Fibroblast of villous mesenchyme (primary cell): ENCODE measurements around the gene EXD1. TPM values are rescaled to one million over a fixed set of nuclear protein-coding genes. Genes with fewer than 3 reads are reported as not detected.
"Not testable (repeated sequence)": the region's sequence is repeated elsewhere in the genome, so short reads cannot be mapped to it uniquely, and the experiment has no call there.

Source experiments
- DNase-seq: peaks from one replicate; pipeline ENCODE4 v3.0.0-alpha.2; 2010; ENCODE audit warnings: low read depth
- H3K4me3 ChIP-seq: 2 replicates; pipeline ENCODE4 v1.5.1; 2011; ENCODE audit warnings: low read depth, mild to moderate bottlenecking, low read length
- total RNA-seq: library from RNA; depleted of rRNA; stranded (reverse); fragments of >200 nt; gene quantifications from 2 replicates; pipeline ENCODE4 v1.2.3, GENCODE V29; 2012
- TF ChIP-seq, protein P1 (sequence below): IDR thresholded peaks from 2 replicates; pipeline ENCODE4 v1.5.1; 2012; ENCODE audit warnings: low read depth, mild to moderate bottlenecking, low read length; ENCODE audit not compliant: insufficient read depth

EXD1 gene
- total RNA-seq, 1 donor = under 0.01 TPM

DNA sequence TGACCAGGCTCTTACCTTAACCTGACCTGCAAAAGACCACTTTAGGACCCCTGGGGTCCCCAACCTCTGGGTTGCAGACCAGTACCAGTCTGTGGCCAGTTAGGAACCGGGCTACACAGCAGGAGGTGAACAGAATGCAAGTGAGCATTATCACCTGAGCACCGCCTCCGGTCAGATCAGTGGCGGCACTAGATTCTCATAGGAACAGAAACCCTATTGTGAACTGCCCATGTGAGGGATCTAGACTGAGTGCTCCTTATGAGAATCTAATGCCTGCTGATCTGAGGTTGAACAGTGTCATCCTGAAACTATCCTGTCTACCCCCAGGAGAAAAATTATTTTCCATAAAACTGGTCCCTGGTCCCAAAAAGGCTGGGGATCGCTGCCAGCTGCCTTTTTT is 20.9 kb upstream of the EXD1 start:
- TF ChIP-seq, protein P1, sequence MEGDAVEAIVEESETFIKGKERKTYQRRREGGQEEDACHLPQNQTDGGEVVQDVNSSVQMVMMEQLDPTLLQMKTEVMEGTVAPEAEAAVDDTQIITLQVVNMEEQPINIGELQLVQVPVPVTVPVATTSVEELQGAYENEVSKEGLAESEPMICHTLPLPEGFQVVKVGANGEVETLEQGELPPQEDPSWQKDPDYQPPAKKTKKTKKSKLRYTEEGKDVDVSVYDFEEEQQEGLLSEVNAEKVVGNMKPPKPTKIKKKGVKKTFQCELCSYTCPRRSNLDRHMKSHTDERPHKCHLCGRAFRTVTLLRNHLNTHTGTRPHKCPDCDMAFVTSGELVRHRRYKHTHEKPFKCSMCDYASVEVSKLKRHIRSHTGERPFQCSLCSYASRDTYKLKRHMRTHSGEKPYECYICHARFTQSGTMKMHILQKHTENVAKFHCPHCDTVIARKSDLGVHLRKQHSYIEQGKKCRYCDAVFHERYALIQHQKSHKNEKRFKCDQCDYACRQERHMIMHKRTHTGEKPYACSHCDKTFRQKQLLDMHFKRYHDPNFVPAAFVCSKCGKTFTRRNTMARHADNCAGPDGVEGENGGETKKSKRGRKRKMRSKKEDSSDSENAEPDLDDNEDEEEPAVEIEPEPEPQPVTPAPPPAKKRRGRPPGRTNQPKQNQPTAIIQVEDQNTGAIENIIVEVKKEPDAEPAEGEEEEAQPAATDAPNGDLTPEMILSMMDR = no peak
- DNase-seq = no peak
- no peak overlapping the region for H3K4me3 ChIP-seq

DNA sequence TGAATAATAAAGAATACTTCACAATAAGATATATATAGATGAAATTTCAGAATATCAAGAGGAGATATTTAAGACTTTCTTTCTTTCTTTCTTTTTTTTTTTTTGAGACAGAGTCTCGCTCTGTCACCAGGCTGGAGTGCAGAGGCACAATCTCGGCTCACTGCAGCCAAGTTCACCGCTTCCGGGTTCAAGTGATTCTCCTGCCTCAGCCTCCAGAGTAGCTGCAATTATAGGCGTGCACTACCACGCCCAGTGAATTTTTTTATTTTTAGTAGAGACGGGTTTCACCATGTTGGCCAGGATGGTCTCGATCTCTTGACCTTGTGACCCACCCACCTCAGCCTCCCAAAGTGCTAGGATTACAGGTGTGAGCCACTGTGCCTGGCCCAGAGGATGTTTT is 20.2 kb upstream of the EXD1 start:
- H3K4me3 ChIP-seq, DNase-seq: not testable (repeated sequence)

DNA sequence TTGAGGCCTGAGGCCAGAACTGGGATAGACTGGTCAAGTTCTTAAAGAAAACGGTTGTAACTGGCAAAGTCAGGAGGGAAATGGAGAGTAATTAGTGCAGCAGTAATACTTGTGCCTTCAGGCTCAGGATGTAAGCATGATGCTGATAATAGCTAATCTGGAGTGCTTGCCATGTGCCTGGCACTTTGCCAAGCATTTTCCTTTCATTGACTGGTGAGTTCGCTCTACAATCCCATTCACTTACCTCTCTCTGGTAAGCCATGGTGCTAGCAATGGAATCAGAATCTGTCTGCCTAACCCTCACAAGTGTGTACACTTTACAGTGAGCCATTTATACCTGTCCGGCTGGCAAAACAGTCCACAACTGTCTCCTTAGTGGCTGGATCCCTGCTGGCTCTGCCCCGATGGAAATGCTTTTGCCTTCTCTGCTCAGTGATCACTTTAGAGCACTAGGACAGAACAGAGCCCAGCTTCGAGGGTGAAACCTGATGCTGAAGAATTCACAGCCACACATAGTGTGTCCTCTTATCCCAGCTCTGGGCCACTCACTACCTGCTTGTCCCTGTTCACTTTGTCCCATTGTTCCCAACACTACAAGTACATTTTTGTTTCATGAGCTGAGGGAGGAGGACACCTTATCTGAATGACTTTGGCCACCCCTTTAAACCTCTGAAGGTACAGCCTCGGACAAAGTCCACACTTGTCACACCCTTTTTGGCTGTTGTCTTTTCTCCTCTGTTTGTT is 10.8 kb upstream of the EXD1 start:
- no peak for DNase-seq
- TF ChIP-seq, protein P1 = no peak
- H3K4me3 ChIP-seq = no peak overlapping the region

DNA sequence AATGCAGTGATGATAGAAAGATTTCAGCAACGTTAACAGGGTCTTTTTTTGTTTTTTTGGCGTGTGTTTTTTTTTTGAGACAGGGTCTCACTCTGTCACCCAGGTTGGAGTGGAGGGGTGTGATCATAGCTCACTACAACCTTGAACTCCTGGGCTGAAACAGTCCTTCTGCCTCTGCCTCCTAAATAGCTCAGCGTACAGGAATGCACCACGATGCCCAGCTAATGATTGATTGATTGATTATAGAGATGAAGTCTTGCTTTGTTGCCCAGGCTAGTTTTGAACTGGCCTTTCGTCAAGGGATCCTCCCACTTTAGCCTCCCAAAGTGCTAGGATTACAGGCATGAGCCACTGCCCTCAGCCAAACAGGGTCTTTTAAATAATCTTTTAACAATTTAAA is 7.5 kb upstream of the EXD1 start:
- no peak for DNase-seq
- TF ChIP-seq, protein P1 = no peak
- H3K4me3 ChIP-seq = no peak overlapping the region

DNA sequence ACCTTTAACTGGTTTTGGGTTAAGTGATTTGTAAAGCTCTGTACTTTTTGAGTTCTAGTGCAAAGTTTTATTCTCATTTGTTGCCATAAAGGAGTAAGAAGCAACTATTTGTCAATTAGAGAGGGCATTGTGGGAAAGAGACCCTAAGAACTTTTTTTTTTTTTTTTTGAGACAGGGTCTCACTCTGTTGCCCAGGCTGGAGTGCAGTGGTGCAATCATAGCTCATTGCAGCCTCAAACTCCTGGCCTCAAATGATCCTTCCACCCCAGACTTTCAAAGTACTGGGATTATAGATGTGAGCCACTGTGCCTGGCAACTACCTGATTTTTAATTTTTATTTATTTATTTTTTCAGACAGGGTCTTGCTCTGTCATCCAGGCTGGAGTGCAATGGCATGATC is 5.4 kb upstream of the EXD1 start:
- TF ChIP-seq, protein P1 = no peak
- H3K4me3 ChIP-seq = no peak overlapping the region
- DNase-seq = no peak

DNA sequence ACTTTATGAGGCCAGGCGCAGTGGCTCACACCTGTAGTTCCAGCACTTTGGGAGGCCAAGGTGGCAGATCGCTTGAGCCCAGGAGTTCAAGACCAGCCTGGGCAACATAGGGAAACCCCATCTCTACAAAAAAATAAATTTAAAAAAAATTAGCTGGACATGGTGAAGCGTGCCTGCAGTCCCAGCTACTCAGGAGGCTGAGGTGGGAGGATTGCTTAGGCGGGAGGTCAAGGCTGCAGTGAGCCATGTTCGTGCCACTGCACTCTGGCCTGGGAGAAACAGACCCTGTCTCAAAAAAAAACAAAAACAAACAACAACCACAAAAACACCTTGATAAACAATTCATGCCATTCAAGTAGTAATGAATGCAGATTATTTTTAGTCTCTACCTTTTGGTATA is 4.7 kb upstream of the EXD1 start:
- H3K4me3 ChIP-seq, DNase-seq: not testable (repeated sequence)

DNA sequence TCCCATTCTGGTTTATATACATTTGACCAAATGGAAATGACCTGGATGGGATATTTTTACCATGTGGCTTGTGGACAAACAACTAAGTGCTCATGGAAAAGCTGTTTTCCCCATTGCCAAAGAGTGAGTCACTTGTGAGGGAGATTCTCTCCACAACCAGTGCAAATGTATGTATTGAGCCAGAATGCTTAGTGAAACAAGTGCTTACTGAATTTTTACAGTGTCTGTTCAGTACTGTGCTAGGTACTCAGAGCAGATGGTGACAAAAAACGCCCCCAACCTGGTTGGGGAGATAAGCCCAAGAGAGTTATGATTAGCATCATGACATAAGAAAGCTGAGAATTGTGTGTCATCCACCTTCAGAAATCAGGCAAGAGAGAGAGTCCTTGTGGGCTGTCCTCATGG is 2.8 kb upstream of the EXD1 start:
- TF ChIP-seq, protein P1 = no peak
- DNase-seq = peak; percentile 69
- H3K4me3 ChIP-seq = no peak overlapping the region
